NB4 (cell line): ENCODE measurements around the gene BCAS3.

Experiments
- DNase-seq: peaks from one replicate; pipeline ENCODE4 v3.0.0; 2010; ENCODE audit warnings: low read depth
- H3K4me3 ChIP-seq: one replicate; pipeline ENCODE4 v1.5.1; 2011; ENCODE audit warnings: mild to moderate bottlenecking, low read depth, low read length, moderate library complexity
- CTCF ChIP-seq: IDR thresholded peaks from one replicate; pipeline ENCODE4 v1.5.1; 2012; ENCODE audit warnings: low read depth, low read length
- MAX ChIP-seq: IDR thresholded peaks from 2 replicates; pipeline ENCODE4 v1.6.1; 2011; ENCODE audit warnings: low read depth, low read length
- MYC ChIP-seq: IDR thresholded peaks from 2 replicates; pipeline ENCODE4 v1.6.1; 2011; ENCODE audit warnings: low read depth, low read length
- POLR2A ChIP-seq: IDR thresholded peaks from 2 replicates; pipeline ENCODE4 v1.6.1; 2011; ENCODE audit warnings: mild to moderate bottlenecking; ENCODE audit not compliant: insufficient read length; ENCODE audit errors: extremely low read depth

Gene BCAS3

GRCh38 chr17:61065263-61065773 lies 387.7 kb downstream of the BCAS3 start:
- DNase-seq = no peak
- TF ChIP-seq MYC (no peak), CTCF (no peak), MAX (no peak), POLR2A (no peak)

GRCh38 chr17:61066062-61066461 lies 388.4 kb downstream of the BCAS3 start:
- DNase-seq = no peak
- TF ChIP-seq CTCF = no peak
- no peak overlapping the region for H3K4me3 ChIP-seq

More at GRCh38 chr17:61065263-61065773, 387.7 kb downstream of the BCAS3 start:
- H3K4me3 ChIP-seq = no peak overlapping the region

GRCh38 chr17:61070649-61071048 lies 393.0 kb downstream of the BCAS3 start:
- no peak overlapping the region for H3K4me3 ChIP-seq
- DNase-seq = no peak
- TF ChIP-seq CTCF (no peak), MYC (no peak), MAX (no peak), POLR2A (no peak)

- no peak for DNase-seq
- TF ChIP-seq CTCF (no peak), POLR2A (no peak), MAX (no peak), MYC (no peak)
- H3K4me3 ChIP-seq = no peak overlapping the region
Measured at GRCh38 chr17:61072648-61073047, 395.0 kb downstream of the BCAS3 start.

- DNase-seq = no peak
- no peak overlapping the region for H3K4me3 ChIP-seq
- no peak for TF ChIP-seq MYC
Measured at GRCh38 chr17:61073131-61073530, 395.5 kb downstream of the BCAS3 start.

- H3K4me3 ChIP-seq = no peak overlapping the region
- TF ChIP-seq MAX (no peak), MYC (no peak), POLR2A (no peak), CTCF (no peak)
- DNase-seq = no peak
Measured at GRCh38 chr17:61073799-61074513, 396.3 kb downstream of the BCAS3 start.
